ENCODE data around the gene PRR13. TPM values are rescaled to one million over a fixed set of nuclear protein-coding genes. Genes with fewer than 3 reads are reported as not detected.
"Not testable (repeated sequence)": the region's sequence is repeated elsewhere in the genome, so short reads cannot be mapped to it uniquely, and the experiment has no call there.

The PRR13 gene
- total and polyA plus RNA-seq, 8 donors, result 41.3 to 106 (median 70.6) TPM

DNA sequence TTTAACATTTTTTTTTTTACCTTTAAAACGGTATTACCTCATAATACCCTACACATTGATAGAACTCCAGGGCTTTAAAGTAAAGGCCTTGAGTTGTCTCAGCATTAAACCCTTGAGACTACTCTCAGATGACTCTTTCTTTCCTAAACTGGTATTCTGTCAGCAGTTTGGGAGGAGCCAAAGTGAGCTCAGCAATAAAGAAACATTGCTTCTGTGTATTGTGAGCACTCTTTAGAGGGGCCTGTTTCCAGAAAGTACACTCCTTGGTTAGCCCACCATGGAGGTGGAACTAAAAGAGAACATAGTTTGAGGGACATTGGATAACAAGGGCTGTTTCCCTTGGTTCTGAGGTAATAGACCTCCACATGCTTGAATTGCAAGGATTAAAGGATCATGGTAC is 37.3 kb downstream of the PRR13 start:
- Histone ChIP-seq H3K36me3 (peaks cover 6 to 65% (median 40%) of the 10 kb centered on the region in 3 donors), H3K27ac (no peak overlapping the region)
- 32 to 52% methylated on average over 1 of the region's 1 CpG for WGBS, 2 donors

DNA sequence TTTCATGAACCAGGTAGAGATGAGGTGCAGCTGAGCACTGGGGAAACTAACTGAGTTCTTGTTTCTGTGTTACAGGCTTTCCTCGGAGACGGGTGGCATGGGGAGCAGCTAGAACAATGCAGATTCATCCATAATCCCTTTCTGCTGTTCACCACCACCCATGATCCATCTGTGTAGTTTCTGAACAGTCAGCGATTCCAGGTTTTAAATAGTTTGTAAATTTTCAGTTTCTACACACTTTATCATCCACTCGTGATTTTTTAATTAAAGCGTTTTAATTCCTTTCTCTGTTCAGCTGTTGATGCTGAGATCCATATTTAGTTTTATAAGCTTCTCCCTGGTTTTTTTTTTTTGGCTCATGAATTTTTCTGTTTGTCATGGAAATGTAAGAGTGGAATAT is 37.8 kb downstream of the PRR13 start:
- H3K9me3 ChIP-seq, result no peaks in the 10 kb centered on the region
- H3K27ac ChIP-seq, result no peak overlapping the region
- DNase-seq (no peak), ATAC-seq (no peak), FAIRE-seq (no peak)
- H3K4me1 ChIP-seq, result peaks cover 3 to 17% (median 8%) of the 10 kb centered on the region in 3 donors
- TF ChIP-seq, protein P1, sequence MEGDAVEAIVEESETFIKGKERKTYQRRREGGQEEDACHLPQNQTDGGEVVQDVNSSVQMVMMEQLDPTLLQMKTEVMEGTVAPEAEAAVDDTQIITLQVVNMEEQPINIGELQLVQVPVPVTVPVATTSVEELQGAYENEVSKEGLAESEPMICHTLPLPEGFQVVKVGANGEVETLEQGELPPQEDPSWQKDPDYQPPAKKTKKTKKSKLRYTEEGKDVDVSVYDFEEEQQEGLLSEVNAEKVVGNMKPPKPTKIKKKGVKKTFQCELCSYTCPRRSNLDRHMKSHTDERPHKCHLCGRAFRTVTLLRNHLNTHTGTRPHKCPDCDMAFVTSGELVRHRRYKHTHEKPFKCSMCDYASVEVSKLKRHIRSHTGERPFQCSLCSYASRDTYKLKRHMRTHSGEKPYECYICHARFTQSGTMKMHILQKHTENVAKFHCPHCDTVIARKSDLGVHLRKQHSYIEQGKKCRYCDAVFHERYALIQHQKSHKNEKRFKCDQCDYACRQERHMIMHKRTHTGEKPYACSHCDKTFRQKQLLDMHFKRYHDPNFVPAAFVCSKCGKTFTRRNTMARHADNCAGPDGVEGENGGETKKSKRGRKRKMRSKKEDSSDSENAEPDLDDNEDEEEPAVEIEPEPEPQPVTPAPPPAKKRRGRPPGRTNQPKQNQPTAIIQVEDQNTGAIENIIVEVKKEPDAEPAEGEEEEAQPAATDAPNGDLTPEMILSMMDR (IDR thresholded peaks at IDR 0.05), result no peak
- intact Hi-C loops (cut with DNase I), result no loop called here
- H3K27me3 ChIP-seq, result no peaks in the 10 kb centered on the region
- 78 to 85% methylated on average over 5 of the region's 5 CpGs for WGBS, 2 donors
- peaks cover 6 to 61% (median 40%) of the 10 kb centered on the region in 3 donors for H3K36me3 ChIP-seq
- H3K4me3 ChIP-seq, result no peak overlapping the region

More for the DNA sequence above, 37.3 kb downstream of the PRR13 start:
- Histone ChIP-seq H3K9me3 (no peaks in the 10 kb centered on the region), H3K27me3 (no peaks in the 10 kb centered on the region), H3K4me1 (peaks cover 8 to 21% (median 13%) of the 10 kb centered on the region in 3 donors), H3K4me3 (no peak overlapping the region)
- TF ChIP-seq, protein P1 (IDR thresholded peaks at IDR 0.05), result no peak
- DNase-seq (no peak), FAIRE-seq (no peak), ATAC-seq (no peak)
- intact Hi-C loops (cut with DNase I), result no loop called here

DNA sequence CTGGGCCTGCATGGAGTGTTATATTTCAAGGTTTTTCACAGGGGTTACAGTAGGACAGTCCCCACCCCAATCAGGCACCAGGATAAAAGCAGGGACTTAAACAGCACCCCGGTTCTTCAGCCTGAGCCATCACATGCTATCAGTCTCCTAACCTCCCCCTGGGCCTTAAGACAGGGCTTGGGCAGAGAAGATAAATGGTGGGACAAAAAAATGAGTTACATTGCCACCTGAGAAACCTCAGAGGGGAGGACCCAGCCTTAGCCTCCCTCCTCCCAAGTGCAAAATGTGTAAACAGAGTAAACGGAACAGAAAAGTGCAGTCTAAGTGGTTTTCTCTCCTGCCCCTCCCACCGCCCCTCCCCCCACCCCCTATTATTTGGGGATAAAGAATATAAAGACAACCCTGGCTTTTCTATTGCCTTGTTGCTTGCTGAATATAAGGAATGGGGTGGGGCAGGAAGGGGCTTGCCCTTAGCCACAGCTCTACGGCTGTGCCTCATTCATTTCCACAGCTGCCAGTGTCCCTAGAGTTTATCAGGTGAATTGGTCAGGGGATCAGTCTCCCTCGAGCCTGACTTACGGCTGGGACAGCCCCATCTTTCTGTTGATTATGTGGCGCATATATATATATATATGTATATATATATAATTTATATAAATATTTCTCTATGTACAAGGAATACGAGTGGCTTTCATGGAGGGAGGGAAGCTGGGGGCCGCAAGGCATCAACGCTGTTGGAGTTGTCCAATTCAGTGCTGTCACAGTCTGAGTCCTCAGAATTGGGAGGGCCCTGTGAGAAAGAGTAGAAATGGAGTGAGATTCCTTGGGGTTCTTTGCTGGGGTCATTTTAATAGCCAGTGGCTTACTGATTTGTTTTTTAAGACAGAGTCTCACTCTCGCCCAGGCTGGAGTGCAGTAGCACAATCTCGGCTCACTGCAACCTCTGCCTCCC is 39.2 kb downstream of the PRR13 start:
- intact Hi-C loops (cut with DNase I), result no loop called here
- Histone ChIP-seq H3K36me3 (peaks cover 6 to 57% (median 30%) of the 10 kb centered on the region in 3 donors), H3K4me3 (no peak overlapping the region), H3K9me3 (no peaks in the 10 kb centered on the region), H3K4me1 (peaks cover 0 to 6% (median 1%) of the 10 kb centered on the region in 3 donors), H3K27me3 (no peaks in the 10 kb centered on the region), H3K27ac (no peak overlapping the region)
- no peak for FAIRE-seq
- 81 to 83% methylated on average over 12 of the region's 12 CpGs for WGBS, 2 donors
- no peak for ATAC-seq
- no peak for DNase-seq
- TF ChIP-seq, protein P1 (IDR thresholded peaks at IDR 0.05), result no peak

DNA sequence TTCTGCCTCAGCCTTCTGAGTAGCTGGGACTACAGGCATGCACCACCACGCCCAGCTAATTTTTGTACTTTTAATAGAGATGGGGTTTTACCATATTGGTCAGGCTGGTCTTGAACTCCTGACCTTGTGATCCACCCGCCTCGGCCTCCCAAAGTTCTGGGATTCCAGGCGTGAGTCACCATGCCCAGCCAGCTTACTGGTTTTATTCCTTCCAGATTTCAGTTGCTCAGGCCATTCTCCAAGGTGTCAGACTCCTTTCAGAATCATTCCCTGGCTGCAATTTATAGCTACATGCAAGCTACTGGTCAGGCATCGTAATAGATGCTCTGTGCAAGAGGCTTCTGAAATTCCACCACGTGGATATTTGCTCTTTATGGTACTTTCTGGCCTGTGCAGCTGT is 39.9 kb downstream of the PRR13 start:
- peaks cover 5 to 54% (median 23%) of the 10 kb centered on the region in 3 donors for H3K36me3 ChIP-seq

DNA sequence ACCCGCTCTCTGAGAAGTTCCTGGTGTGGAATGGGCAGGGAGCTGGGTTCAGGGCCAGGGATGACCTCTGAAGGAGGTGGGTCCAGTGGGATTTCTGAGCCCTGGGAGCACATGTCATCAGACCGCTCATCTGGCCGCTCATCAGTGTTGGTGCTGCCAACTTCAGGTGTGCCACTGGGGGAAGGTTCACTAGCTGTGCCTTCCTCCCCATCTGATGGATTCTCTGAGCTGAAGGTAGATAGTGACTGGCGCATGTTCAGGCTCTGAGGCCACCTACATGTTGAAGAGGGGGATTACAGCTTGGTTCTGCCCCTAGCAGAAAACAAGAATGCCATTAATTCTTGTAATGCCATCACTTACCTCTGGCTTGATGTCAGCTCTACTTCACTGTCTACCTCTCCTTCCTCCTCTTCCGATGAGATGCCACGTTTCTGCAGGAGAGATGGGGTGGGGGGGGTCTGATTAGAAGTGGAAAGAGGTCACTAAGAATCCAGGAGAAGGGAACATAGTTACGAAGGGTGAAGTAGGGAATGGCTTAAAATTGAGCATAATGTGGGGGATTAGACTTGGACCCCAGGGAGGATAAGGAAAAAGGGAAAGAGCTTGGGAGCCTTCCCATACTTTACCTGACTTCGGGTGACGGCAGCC is 40.5 kb downstream of the PRR13 start:
- peaks cover 0 to 48% (median 20%) of the 10 kb centered on the region in 3 donors for H3K36me3 ChIP-seq
- no peak overlapping the region for H3K4me3 ChIP-seq
- no peak for DNase-seq
- no peak overlapping the region for H3K27ac ChIP-seq
- FAIRE-seq, result no peak
- intact Hi-C loops (cut with DNase I), result no loop called here
- H3K27me3 ChIP-seq, result no peaks in the 10 kb centered on the region
- TF ChIP-seq, protein P1 (IDR thresholded peaks at IDR 0.05), result no peak
- ATAC-seq, result no peak
- no peaks in the 10 kb centered on the region for H3K4me1 ChIP-seq
- no peaks in the 10 kb centered on the region for H3K9me3 ChIP-seq
- WGBS, 2 donors, result 79 to 81% methylated on average over 9 of the region's 9 CpGs

More for the DNA sequence above, 39.9 kb downstream of the PRR13 start:
- WGBS, 2 donors, result 75 to 86% methylated on average over 6 of the region's 6 CpGs
- intact Hi-C loops (cut with DNase I); H3K9me3 ChIP-seq; H3K4me3 ChIP-seq; FAIRE-seq; ATAC-seq; H3K27me3 ChIP-seq; DNase-seq; H3K4me1 ChIP-seq; H3K27ac ChIP-seq: not testable (repeated sequence)
